HG03095 (cell line): ENCODE measurements around the gene GPHB5.

Source experiments
- ATAC-seq: cut with Tn5 transposase; IDR thresholded peaks from one replicate; pipeline ENCODE4 v1.9.1; 2021; ENCODE audit warnings: moderate library complexity; ENCODE audit not compliant: unreplicated experiment

Gene GPHB5

DNA sequence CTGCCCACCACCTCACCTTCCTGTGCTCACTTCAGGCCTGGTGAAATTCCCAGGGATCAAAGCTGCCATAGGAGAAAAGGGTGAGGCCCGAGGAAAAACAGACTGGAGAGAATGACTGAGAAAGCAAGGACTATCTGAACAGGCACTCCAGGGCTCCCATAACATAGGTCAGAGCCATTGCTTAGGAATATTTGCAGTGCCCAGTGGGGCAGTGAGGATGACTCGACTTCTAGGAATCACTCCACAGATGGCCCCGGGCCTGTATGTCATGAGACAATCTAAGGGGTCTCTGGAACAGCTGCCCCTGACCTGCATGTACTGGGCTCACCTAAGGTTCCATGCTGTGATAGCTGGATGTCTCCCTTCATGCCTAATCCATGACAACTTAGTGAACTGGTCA lies 51.6 kb downstream of the GPHB5 start:
- no peak for ATAC-seq

DNA sequence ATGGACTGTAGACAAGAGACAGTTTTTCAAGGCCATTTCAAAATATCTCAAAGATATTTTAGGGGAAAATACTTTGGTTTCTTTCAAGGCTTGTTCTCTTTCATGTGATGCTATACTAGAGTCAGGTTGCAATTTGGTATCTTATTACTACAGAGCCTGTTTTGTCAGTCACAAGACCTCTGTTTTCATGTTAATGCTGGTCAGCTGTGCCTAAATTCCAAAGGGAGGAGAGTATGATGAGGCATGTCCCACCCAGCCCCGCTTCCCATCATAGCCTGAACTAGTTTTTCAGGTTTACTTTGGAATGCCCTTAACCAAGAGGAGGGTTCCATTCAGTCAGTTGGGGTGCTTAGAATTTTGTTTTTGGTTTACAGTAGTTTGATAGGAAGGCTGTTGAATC lies 52.6 kb downstream of the GPHB5 start:
- ATAC-seq, result no peak
